H1 (cell line): ENCODE measurements around the gene NHLH1. TPM values are rescaled to one million over a fixed set of nuclear protein-coding genes. Genes with fewer than 3 reads are reported as not detected.

Experiments
- CTCF ChIA-PET: fragments of 300-600 bp; sonication (Branson Sonifier 250); formaldehyde crosslinking; loops from one replicate; lab custom pipeline; 2021; ENCODE audit not compliant: partially characterized antibody; lab: Charles Lee
- POLR2A ChIA-PET: fragments of 300-600 bp; sonication (Branson Sonifier 250); formaldehyde crosslinking; loops from one replicate; lab custom pipeline; 2021; ENCODE audit warnings: inconsistent platforms; ENCODE audit not compliant: partially characterized antibody; lab: Charles Lee
- DNase-seq, 2 experiments: peaks; one replicate each; pipeline versions ENCODE4 v3.0.0 to v3.0.0-alpha.2; 2010 to 2022; ENCODE audit warnings: low spot score in 2 of 2, low read depth in 1 of 2, mixed read lengths in 1 of 2
- FAIRE-seq: peaks from 2 replicates; lab custom pipeline; 2011; peaks lifted over from hg19 to GRCh38; lab: Jason Lieb, UNC
- H2AFZ ChIP-seq: 2 replicates; pipeline ENCODE4 v1.8.1; 2012; ENCODE audit warnings: low read length, inconsistent platforms
- H2AK5ac ChIP-seq: 2 replicates; pipeline ENCODE4 v1.6.1; 2013; ENCODE audit warnings: low read depth, low read length
- H2BK120ac ChIP-seq: replicated peaks from 2 replicates; pipeline ENCODE3; 2013; ENCODE audit warnings: low read depth, low read length, inconsistent platforms
- H2BK12ac ChIP-seq: 2 replicates; pipeline ENCODE4 v1.6.1; 2013; ENCODE audit warnings: low read depth, low read length
- H2BK15ac ChIP-seq: 2 replicates; pipeline ENCODE4 v1.6.1; 2013; ENCODE audit warnings: low read length
- H2BK20ac ChIP-seq: 2 replicates; pipeline ENCODE4 v1.6.1; 2013; ENCODE audit warnings: low read length
- H2BK5ac ChIP-seq: 2 replicates; pipeline ENCODE4 v1.6.1; 2013; ENCODE audit warnings: low read depth, low read length
- H3K14ac ChIP-seq: 2 replicates; pipeline ENCODE4 v1.6.1; 2013; ENCODE audit warnings: inconsistent platforms; ENCODE audit not compliant: insufficient read length
- H3K18ac ChIP-seq: 2 replicates; pipeline ENCODE4 v1.6.1; 2013; ENCODE audit warnings: low read length; ENCODE audit errors: extremely low read depth
- H3K23ac ChIP-seq: 2 replicates; pipeline ENCODE4 v1.6.1; 2013; ENCODE audit warnings: inconsistent platforms; ENCODE audit not compliant: insufficient read length
- H3K23me2 ChIP-seq: 2 replicates; pipeline ENCODE4 v1.6.1; 2013; ENCODE audit warnings: low read depth, low read length
- H3K27ac ChIP-seq: 2 replicates; pipeline ENCODE4 v1.6.1; 2011; ENCODE audit warnings: low read depth, low read length, inconsistent platforms
- H3K27me3 ChIP-seq, 4 experiments: replicated peaks in 1 of 4; 1 replicate in 1 of 4; 2 replicates in 3 of 4; pipeline versions ENCODE4 v1.6.1 to v1.8.1; 2011 to 2013; ENCODE audit warnings: low read length in 3 of 4, mild to moderate bottlenecking in 3 of 4, inconsistent platforms in 2 of 4, mixed read lengths in 2 of 4, moderate library complexity in 1 of 4; ENCODE audit not compliant: control insufficient read depth in 3 of 4, insufficient read depth in 3 of 4; ENCODE audit errors: extremely low read depth in 1 of 4
- H3K36me3 ChIP-seq, 4 experiments: 2 replicates each; pipeline versions ENCODE4 v1.6.1 to v1.8.1; 2011 to 2013; ENCODE audit warnings: mild to moderate bottlenecking in 4 of 4, low read length in 3 of 4, moderate library complexity in 2 of 4, control low read depth in 1 of 4, inconsistent platforms in 1 of 4; ENCODE audit not compliant: insufficient read depth in 4 of 4, control insufficient read depth in 2 of 4
- H3K4ac ChIP-seq: replicated peaks from 2 replicates; pipeline ENCODE3; 2013; ENCODE audit warnings: low read length, low read depth, mixed read lengths, inconsistent platforms; ENCODE audit not compliant: insufficient read length
- H3K4me1 ChIP-seq, 4 experiments: replicated peaks in 1 of 4; 1 replicate in 1 of 4; 2 replicates in 3 of 4; pipeline versions ENCODE4 v1.6.1 to v1.8.1; 2011 to 2013; ENCODE audit warnings: low read length in 3 of 4, inconsistent platforms in 2 of 4, mixed read lengths in 1 of 4; ENCODE audit not compliant: insufficient read depth in 4 of 4, control insufficient read depth in 3 of 4
- H3K4me2 ChIP-seq, 2 experiments: 2 replicates each; pipeline versions ENCODE4 v1.6.1 to v1.8.1; 2011 to 2013; ENCODE audit warnings: low read depth in 2 of 2, low read length in 2 of 2, control low read depth in 1 of 2, inconsistent platforms in 1 of 2, mild to moderate bottlenecking in 1 of 2; ENCODE audit not compliant: insufficient read depth in 1 of 2
- H3K4me3 ChIP-seq, 4 experiments: fragments of 200-600, 300-600 bp in 1 of 4; sonication (generic), shearing (Covaris generic), sonication (Bioruptor Twin) in 1 of 4; 2 replicates each; pipeline versions ENCODE4 v1.5.1 to v1.8.1; 2011 to 2016; ENCODE audit warnings: low read length in 4 of 4, low read depth in 3 of 4, control low read depth in 2 of 4, inconsistent platforms in 2 of 4, mild to moderate bottlenecking in 2 of 4, mixed read lengths in 1 of 4, moderate library complexity in 1 of 4; ENCODE audit not compliant: insufficient read depth in 2 of 4; ENCODE audit errors: extremely low read depth in 1 of 4
- H3K56ac ChIP-seq: replicated peaks from 2 replicates; pipeline ENCODE3; 2013; ENCODE audit warnings: low read depth, mild to moderate bottlenecking, mixed read lengths, low read length, inconsistent platforms; ENCODE audit not compliant: insufficient read length
- H3K79me1 ChIP-seq: 2 replicates; pipeline ENCODE4 v1.6.1; 2013; ENCODE audit warnings: low read depth, low read length, control low read depth
- H3K79me2 ChIP-seq, 2 experiments: 2 replicates each; pipeline versions ENCODE4 v1.6.1 to v1.8.1; 2012 to 2013; ENCODE audit warnings: low read length in 2 of 2, mild to moderate bottlenecking in 2 of 2, inconsistent platforms in 1 of 2; ENCODE audit not compliant: insufficient read depth in 2 of 2, control insufficient read depth in 1 of 2
- H3K9ac ChIP-seq, 4 experiments: replicated peaks in 1 of 4; 1 replicate in 1 of 4; 2 replicates in 3 of 4; pipeline versions ENCODE4 v1.6.1 to v1.8.1; 2011 to 2013; ENCODE audit warnings: low read depth in 3 of 4, low read length in 3 of 4, control low read depth in 2 of 4, mild to moderate bottlenecking in 2 of 4, moderate library complexity in 2 of 4, inconsistent platforms in 1 of 4; ENCODE audit errors: extremely low read depth in 1 of 4
- H3K9me3 ChIP-seq, 2 experiments: 2 replicates each; pipeline versions ENCODE4 v1.6.1 to v1.8.1; 2012 to 2013; ENCODE audit warnings: mild to moderate bottlenecking in 2 of 2, moderate library complexity in 2 of 2, control low read depth in 1 of 2, inconsistent platforms in 1 of 2, low read depth in 1 of 2, low read length in 1 of 2, mixed read lengths in 1 of 2; ENCODE audit not compliant: insufficient read depth in 2 of 2
- H4K20me1 ChIP-seq, 2 experiments: replicated peaks in 1 of 2; 2 replicates each; pipeline versions ENCODE3 to v1.8.1; 2011 to 2013; ENCODE audit warnings: inconsistent platforms in 2 of 2, low read length in 2 of 2, mild to moderate bottlenecking in 1 of 2; ENCODE audit not compliant: insufficient read depth in 2 of 2, control insufficient read depth in 1 of 2
- H4K5ac ChIP-seq: 2 replicates; pipeline ENCODE4 v1.6.1; 2013; ENCODE audit warnings: low read length, low read depth, mixed read lengths, inconsistent platforms; ENCODE audit not compliant: insufficient read length
- H4K8ac ChIP-seq: 2 replicates; pipeline ENCODE4 v1.8.0; 2013; ENCODE audit warnings: mild to moderate bottlenecking, moderate library complexity, low read length, inconsistent platforms; ENCODE audit not compliant: insufficient read depth; ENCODE audit errors: extremely low read depth
- H4K91ac ChIP-seq: replicated peaks from 2 replicates; pipeline ENCODE3; 2013; ENCODE audit warnings: low read length, mixed read lengths, inconsistent platforms; ENCODE audit not compliant: insufficient read length
- CHD1 ChIP-seq: IDR thresholded peaks from 2 replicates; pipeline ENCODE4 v1.6.1; 2012; ENCODE audit warnings: low read depth, low read length, improper control_type of control experiment
- CREB1 ChIP-seq: IDR thresholded peaks from 2 replicates; pipeline ENCODE4 v1.6.1; 2012; ENCODE audit warnings: inconsistent platforms
- HDAC2 ChIP-seq, 2 experiments: fragments of 300-600 bp in 1 of 2; sonication (generic) in 1 of 2; IDR thresholded peaks; 2 replicates each; pipeline ENCODE4 v1.6.1; 2011 to 2012; ENCODE audit warnings: low read depth in 2 of 2, low read length in 2 of 2, mild to moderate bottlenecking in 2 of 2, moderate library complexity in 2 of 2, borderline replicate concordance in 1 of 2, inconsistent platforms in 1 of 2
- PHF8 ChIP-seq: fragments of 200-600 bp; sonication (generic); conservative IDR thresholded peaks from 2 replicates; pipeline ENCODE4 v1.7.1; 2012; ENCODE audit warnings: low read depth, mild to moderate bottlenecking, inconsistent platforms, low read length, moderate library complexity
- POLR2A ChIP-seq, 2 experiments: IDR thresholded peaks; 1 replicate in 1 of 2; 2 replicates in 1 of 2; pipeline ENCODE4 v1.6.1; 2011; ENCODE audit warnings: low read depth in 2 of 2, low read length in 2 of 2, mild to moderate bottlenecking in 2 of 2; ENCODE audit errors: control extremely low read depth in 1 of 2
- POU5F1 ChIP-seq: IDR thresholded peaks from 2 replicates; pipeline ENCODE4 v1.6.1; 2011; ENCODE audit warnings: low read depth, mild to moderate bottlenecking, low read length, moderate library complexity
- RFX5 ChIP-seq: IDR thresholded peaks from 2 replicates; pipeline ENCODE4 v1.6.1; 2011; ENCODE audit warnings: low read depth, low read length, improper control_type of control experiment, borderline replicate concordance
- SIRT6 ChIP-seq: IDR thresholded peaks from one replicate; pipeline ENCODE4 v1.7.1; 2012; ENCODE audit warnings: low read length, inconsistent platforms
- SRF ChIP-seq: IDR thresholded peaks from 2 replicates; pipeline ENCODE4 v1.6.1; 2011; ENCODE audit warnings: mild to moderate bottlenecking, low read depth, low read length, moderate library complexity
- TAF1 ChIP-seq: IDR thresholded peaks from 2 replicates; pipeline ENCODE4 v1.6.1; 2011; ENCODE audit warnings: mild to moderate bottlenecking, low read depth, low read length
- YY1 ChIP-seq: IDR thresholded peaks from 2 replicates; pipeline ENCODE4 v1.6.1; 2011; ENCODE audit warnings: low read depth, mild to moderate bottlenecking, low read length
- ZNF274 ChIP-seq: IDR thresholded peaks from 2 replicates; pipeline ENCODE4 v1.7.0; 2012; ENCODE audit warnings: low read length, borderline replicate concordance; ENCODE audit errors: extremely low read depth
- WGBS, 2 experiments: shearing (Covaris generic) in 1 of 2; methylation state at CpG; one replicate each; pipeline versions ENCODE4 v1.1.6 to v1.1.7; 2013 to 2015; ENCODE audit warnings: low lambda C conversion rate in 2 of 2, mixed read lengths in 2 of 2, inconsistent platforms in 1 of 2, low coverage in 1 of 2, missing lambda C conversion rate in 1 of 2; ENCODE audit not compliant: insufficient replicate concordance in 2 of 2, insufficient coverage in 1 of 2, insufficient read length in 1 of 2; ENCODE audit errors: extremely low coverage in 1 of 2, missing lambda C conversion rate in 1 of 2; 5-methylcytosine and 5-hydroxymethylcytosine counted together
- polyA plus RNA-seq, 7 experiments: library from polyadenylated mRNA; depleted of rRNA in 3 of 7; stranded (reverse) in 5 of 7; unstranded in 2 of 7; fragments of >200 nt in 5 of 7; fragments of 200-250 nt in 2 of 7; gene quantifications; 1 replicate in 5 of 7; 2 replicates in 1 of 7; 4 replicates in 1 of 7; pipeline versions ENCODE4 v1.2.1 to v1.2.3, GENCODE V29; 2011 to 2013; ENCODE audit warnings: missing spikeins in 2 of 7, mixed read lengths in 2 of 7
- total RNA-seq: library from RNA; stranded (reverse); fragmentation: NEBNext Ultra II Directional; extraction: Animal tissue kit (Norgen Biotek cat#: 25700); gene quantifications from 2 replicates; pipeline ENCODE4 v1.2.1, GENCODE V29; 2021
- TF ChIP-seq, protein P1 (sequence below): IDR thresholded peaks from 2 replicates; pipeline ENCODE4 v1.6.1; 2012; ENCODE audit warnings: low read length, inconsistent platforms

Gene NHLH1
- total and polyA plus RNA-seq, 2 of the 8 experiments (the other 6 are each of a cell fraction or from before 2014, with no cell fraction given) = 0.39 to 0.91 TPM

- no peak overlapping the region for H3K4me2 ChIP-seq
- no peaks in the 10 kb centered on the region; the same call in 1 of the 2 replicates for H3K23me2 ChIP-seq
- no peak overlapping the region for H3K18ac ChIP-seq
- H4K5ac ChIP-seq = no peak overlapping the region
- H2AK5ac ChIP-seq = no peak overlapping the region
- no peak overlapping the region for H2BK20ac ChIP-seq
- H3K27ac ChIP-seq = no peak overlapping the region
- H2BK120ac ChIP-seq = no peak overlapping the region
- peaks cover 7 to 42% (median 26%) of the 10 kb centered on the region in 4 experiments for H3K36me3 ChIP-seq
- H3K56ac ChIP-seq = no peak overlapping the region
- no peak overlapping the region for H4K91ac ChIP-seq
- WGBS, 2 experiments = 90% methylated on average over 8 of the region's 10 CpGs; no CpG with 5 or more reads in 1 of the 2 experiments
- FAIRE-seq = no peak
- H2AFZ ChIP-seq = no peak overlapping the region
- H3K4ac ChIP-seq = no peak overlapping the region
- peaks cover 0 to 4% of the 10 kb centered on the region in 2 experiments for H4K20me1 ChIP-seq
- no peak overlapping the region for H2BK5ac ChIP-seq
- no peaks in the 10 kb centered on the region for H3K4me1 ChIP-seq
- no peaks in the 10 kb centered on the region for H3K27me3 ChIP-seq
- no peak overlapping the region for H3K14ac ChIP-seq
- H3K9ac ChIP-seq = no peak overlapping the region
- ChIA-PET CTCF (interaction anchor here (0.7 to 26.0 kb wide), 6 partner anchors 9 to 57 kb away, joined by 3 to 683 read pairs (median 6); no protein-coding TSS in a partner anchor), POLR2A (interaction anchor here (0.6 to 2.6 kb wide), 2 partner anchors 17 to 32 kb away, joined by 3 to 12 read pairs; no protein-coding TSS in a partner anchor)
- H3K4me3 ChIP-seq = no peak overlapping the region
- peaks cover 18 to 34% of the 10 kb centered on the region in 2 experiments for H3K79me2 ChIP-seq
- no peak for DNase-seq
- no peak overlapping the region for H3K23ac ChIP-seq
- H2BK15ac ChIP-seq = no peak overlapping the region
- no peak overlapping the region for H4K8ac ChIP-seq
- no peak overlapping the region for H2BK12ac ChIP-seq
- H3K79me1 ChIP-seq = no peaks in the 10 kb centered on the region; the same call in 1 of the 2 replicates
- H3K9me3 ChIP-seq = no peaks in the 10 kb centered on the region
- TF ChIP-seq CHD1 = no peak
- TF ChIP-seq RFX5 = no peak
- no peak for TF ChIP-seq SRF
- TF ChIP-seq TAF1 = no peak
- no peak for TF ChIP-seq PHF8
- TF ChIP-seq, protein P1, sequence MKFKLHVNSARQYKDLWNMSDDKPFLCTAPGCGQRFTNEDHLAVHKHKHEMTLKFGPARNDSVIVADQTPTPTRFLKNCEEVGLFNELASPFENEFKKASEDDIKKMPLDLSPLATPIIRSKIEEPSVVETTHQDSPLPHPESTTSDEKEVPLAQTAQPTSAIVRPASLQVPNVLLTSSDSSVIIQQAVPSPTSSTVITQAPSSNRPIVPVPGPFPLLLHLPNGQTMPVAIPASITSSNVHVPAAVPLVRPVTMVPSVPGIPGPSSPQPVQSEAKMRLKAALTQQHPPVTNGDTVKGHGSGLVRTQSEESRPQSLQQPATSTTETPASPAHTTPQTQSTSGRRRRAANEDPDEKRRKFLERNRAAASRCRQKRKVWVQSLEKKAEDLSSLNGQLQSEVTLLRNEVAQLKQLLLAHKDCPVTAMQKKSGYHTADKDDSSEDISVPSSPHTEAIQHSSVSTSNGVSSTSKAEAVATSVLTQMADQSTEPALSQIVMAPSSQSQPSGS = no peak
- no peak for TF ChIP-seq YY1
- TF ChIP-seq POLR2A (IDR thresholded peaks at IDR 0.05; ENCODE audit: control extremely low read depth in 1 of 2, low read depth in 2 of 2, low read length in 2 of 2) = no peak
- no peak for TF ChIP-seq POU5F1
- no peak for TF ChIP-seq ZNF274
- TF ChIP-seq CREB1 = no peak
- TF ChIP-seq SIRT6 = no peak
- TF ChIP-seq HDAC2 (IDR thresholded peaks at IDR 0.05; ENCODE audit: borderline replicate concordance in 1 of 2, low read depth in 2 of 2, low read length in 2 of 2) = no peak
Measured at GRCh38 chr1:160346463-160346862, 20.4 kb upstream of the NHLH1 start.
